Activated T-cell treated with anti-CD3 and anti-CD28 coated beads, Interleukin-2, amount 50 U/mL, for 4 hours (primary cell): ENCODE data around the gene ITGA4. TPM values are rescaled to one million over a fixed set of nuclear protein-coding genes. Genes with fewer than 3 reads are reported as not detected.
A peak's percentile ranks its signal among the peaks of the same experiment; 100 is the strongest.

ENCODE experiments used
- ATAC-seq, 2 donors: fragments of 200-7000 bp; cut with Tn5 transposase; one replicate each; pipeline ENCODE4 v1.10.0; 2021
- DNase-seq: peaks from one replicate; pipeline ENCODE4 v3.0.0-alpha.2; 2020
- H3K27me3 Mint-ChIP-seq: one replicate; pipeline ENCODE4 v1.8.0; 2021; ENCODE audit warnings: low read depth, mixed read lengths
- H3K36me3 Mint-ChIP-seq: one replicate; pipeline ENCODE4 v1.8.0; 2022; ENCODE audit warnings: mixed read lengths; ENCODE audit not compliant: insufficient read depth
- H3K4me1 Mint-ChIP-seq: one replicate; pipeline ENCODE4 v1.8.0; 2021; ENCODE audit warnings: low read depth, mixed read lengths
- H3K4me3 Mint-ChIP-seq: one replicate; pipeline ENCODE4 v1.8.0; 2021; ENCODE audit warnings: mild to moderate bottlenecking, moderate library complexity, mixed read lengths
- H3K9me3 Mint-ChIP-seq: one replicate; pipeline ENCODE4 v1.8.0; 2021; ENCODE audit warnings: mixed read lengths
- total RNA-seq, 3 donors: library from RNA; stranded (reverse); gene quantifications; one replicate each; pipeline ENCODE4 v1.2.1, GENCODE V29; 2021

The ITGA4 gene
- total RNA-seq: 10 to 100 TPM; 33.6 to 58.0 (median 45.4) TPM

- Mint-ChIP-seq H3K36me3 (no peaks in the 10 kb centered on the region), H3K4me1 (peaks cover 59% of the 10 kb centered on the region), H3K27me3 (no peaks in the 10 kb centered on the region), H3K4me3 (peak within 1 kb of the TSS; percentile 90), H3K9me3 (no peaks in the 10 kb centered on the region)
- peak; percentile 83 for DNase-seq
- ATAC-seq: peak; percentile 85 to 86
Observed at GRCh38 chr2:181457121-181457740, at the start of gene ITGA4. Gene ITGA4 (plus strand): TSS chr2:181457386. CDS start chr2:181457655, 269 bp downstream.

- no peaks in the 10 kb centered on the region for H3K27me3 Mint-ChIP-seq
- no peak for DNase-seq
- H3K4me1 Mint-ChIP-seq: peaks cover 7% of the 10 kb centered on the region
- ATAC-seq: no peak
- peaks cover 9% of the 10 kb centered on the region for H3K9me3 Mint-ChIP-seq
- peaks cover 18% of the 10 kb centered on the region for H3K36me3 Mint-ChIP-seq
- no peak overlapping the region for H3K4me3 Mint-ChIP-seq
Observed at GRCh38 chr2:181408861-181409260, 48.3 kb upstream of the ITGA4 start.

- Mint-ChIP-seq H3K27me3 (no peaks in the 10 kb centered on the region), H3K9me3 (peaks cover 31% of the 10 kb centered on the region), H3K4me3 (no peak overlapping the region), H3K4me1 (peaks cover 3% of the 10 kb centered on the region), H3K36me3 (peaks cover 20% of the 10 kb centered on the region)
- DNase-seq (no peak), ATAC-seq (no peak)
Observed at GRCh38 chr2:181411105-181411849, 45.9 kb upstream of the ITGA4 start.

GRCh38 chr2:181419129-181419855, 37.9 kb upstream of the ITGA4 start:
- H3K9me3 Mint-ChIP-seq: peaks cover 19% of the 10 kb centered on the region
- H3K36me3 Mint-ChIP-seq: peaks cover 5% of the 10 kb centered on the region
- DNase-seq: no peak
- peaks cover 25% of the 10 kb centered on the region for H3K4me1 Mint-ChIP-seq
- ATAC-seq: no peak
- H3K4me3 Mint-ChIP-seq: no peak overlapping the region
- H3K27me3 Mint-ChIP-seq: no peaks in the 10 kb centered on the region

GRCh38 chr2:181420259-181421130, 36.7 kb upstream of the ITGA4 start:
- peaks cover 9% of the 10 kb centered on the region for H3K9me3 Mint-ChIP-seq
- no peak overlapping the region for H3K4me3 Mint-ChIP-seq
- H3K36me3 Mint-ChIP-seq: peaks cover 2% of the 10 kb centered on the region
- no peak for DNase-seq
- H3K4me1 Mint-ChIP-seq: peaks cover 25% of the 10 kb centered on the region
- no peaks in the 10 kb centered on the region for H3K27me3 Mint-ChIP-seq
- peak; percentile 14 to 36 for ATAC-seq

- Mint-ChIP-seq H3K4me3 (no peak overlapping the region), H3K27me3 (no peaks in the 10 kb centered on the region), H3K9me3 (peaks cover 3% of the 10 kb centered on the region), H3K4me1 (peaks cover 24% of the 10 kb centered on the region), H3K36me3 (peaks cover 2% of the 10 kb centered on the region)
- ATAC-seq (peak; percentile 81 to 89), DNase-seq (no peak)
Observed at GRCh38 chr2:181421131-181421458, 36.1 kb upstream of the ITGA4 start.

- Mint-ChIP-seq H3K27me3 (no peaks in the 10 kb centered on the region), H3K4me3 (no peak overlapping the region), H3K4me1 (peaks cover 21% of the 10 kb centered on the region), H3K9me3 (no peaks in the 10 kb centered on the region), H3K36me3 (peaks cover 2% of the 10 kb centered on the region)
- no peak for DNase-seq
- peak; percentile 25 to 58 for ATAC-seq
Observed at GRCh38 chr2:181421464-181421863, 35.7 kb upstream of the ITGA4 start.

- H3K27me3 Mint-ChIP-seq: no peaks in the 10 kb centered on the region
- no peaks in the 10 kb centered on the region for H3K36me3 Mint-ChIP-seq
- H3K4me3 Mint-ChIP-seq: no peak overlapping the region
- no peak for DNase-seq
- no peaks in the 10 kb centered on the region for H3K9me3 Mint-ChIP-seq
- peaks cover 17% of the 10 kb centered on the region for H3K4me1 Mint-ChIP-seq
- no peak for ATAC-seq
Observed at GRCh38 chr2:181426672-181427071, 30.5 kb upstream of the ITGA4 start.

GRCh38 chr2:181430406-181431118, 26.6 kb upstream of the ITGA4 start:
- Mint-ChIP-seq H3K36me3 (no peaks in the 10 kb centered on the region), H3K4me3 (no peak overlapping the region), H3K4me1 (peaks cover 12% of the 10 kb centered on the region), H3K9me3 (peaks cover 5% of the 10 kb centered on the region), H3K27me3 (no peaks in the 10 kb centered on the region)
- peak in 1 of 2 donors; percentile 43 for ATAC-seq
- no peak for DNase-seq

GRCh38 chr2:181431674-181432073, 25.5 kb upstream of the ITGA4 start:
- H3K36me3 Mint-ChIP-seq: no peaks in the 10 kb centered on the region
- H3K27me3 Mint-ChIP-seq: no peaks in the 10 kb centered on the region
- no peak overlapping the region for H3K4me3 Mint-ChIP-seq
- peaks cover 12% of the 10 kb centered on the region for H3K4me1 Mint-ChIP-seq
- no peak for ATAC-seq
- H3K9me3 Mint-ChIP-seq: peaks cover 5% of the 10 kb centered on the region
- no peak for DNase-seq

- Mint-ChIP-seq H3K36me3 (no peaks in the 10 kb centered on the region), H3K4me1 (peaks cover 14% of the 10 kb centered on the region), H3K27me3 (no peaks in the 10 kb centered on the region), H3K9me3 (no peaks in the 10 kb centered on the region), H3K4me3 (no peak overlapping the region)
- DNase-seq (peak; percentile 18), ATAC-seq (no peak)
Observed at GRCh38 chr2:181438261-181438660, 18.9 kb upstream of the ITGA4 start.

GRCh38 chr2:181440344-181440743, 16.8 kb upstream of the ITGA4 start:
- Mint-ChIP-seq H3K4me1 (peaks cover 23% of the 10 kb centered on the region), H3K27me3 (no peaks in the 10 kb centered on the region), H3K36me3 (no peaks in the 10 kb centered on the region), H3K4me3 (no peak overlapping the region), H3K9me3 (no peaks in the 10 kb centered on the region)
- ATAC-seq (no peak), DNase-seq (no peak)

GRCh38 chr2:181440919-181441318, 16.3 kb upstream of the ITGA4 start:
- Mint-ChIP-seq H3K4me1 (peaks cover 23% of the 10 kb centered on the region), H3K27me3 (no peaks in the 10 kb centered on the region), H3K9me3 (no peaks in the 10 kb centered on the region), H3K36me3 (no peaks in the 10 kb centered on the region), H3K4me3 (no peak overlapping the region)
- ATAC-seq (no peak), DNase-seq (no peak)
